Right renal cortex interstitium (tissue), 3 donors: ENCODE measurements around the gene RAB3C. TPM values are rescaled to one million over a fixed set of nuclear protein-coding genes. Genes with fewer than 3 reads are reported as not detected.

Source experiments
- DNase-seq, 3 donors: peaks; one replicate each; pipeline ENCODE4 v3.0.0-alpha.2; 2013; ENCODE audit warnings: low read depth in 3 of 3, low spot score in 2 of 3
- polyA plus RNA-seq, 3 donors: library from polyadenylated mRNA; unstranded; fragments of 120-200 nt; gene quantifications; one replicate each; pipeline ENCODE4 v1.2.1, GENCODE V29; 2013; ENCODE audit not compliant: insufficient read length in 3 of 3

The RAB3C gene
- polyA plus RNA-seq, 3 donors, result 1.9 to 4.8 (median 2.2) TPM

DNA sequence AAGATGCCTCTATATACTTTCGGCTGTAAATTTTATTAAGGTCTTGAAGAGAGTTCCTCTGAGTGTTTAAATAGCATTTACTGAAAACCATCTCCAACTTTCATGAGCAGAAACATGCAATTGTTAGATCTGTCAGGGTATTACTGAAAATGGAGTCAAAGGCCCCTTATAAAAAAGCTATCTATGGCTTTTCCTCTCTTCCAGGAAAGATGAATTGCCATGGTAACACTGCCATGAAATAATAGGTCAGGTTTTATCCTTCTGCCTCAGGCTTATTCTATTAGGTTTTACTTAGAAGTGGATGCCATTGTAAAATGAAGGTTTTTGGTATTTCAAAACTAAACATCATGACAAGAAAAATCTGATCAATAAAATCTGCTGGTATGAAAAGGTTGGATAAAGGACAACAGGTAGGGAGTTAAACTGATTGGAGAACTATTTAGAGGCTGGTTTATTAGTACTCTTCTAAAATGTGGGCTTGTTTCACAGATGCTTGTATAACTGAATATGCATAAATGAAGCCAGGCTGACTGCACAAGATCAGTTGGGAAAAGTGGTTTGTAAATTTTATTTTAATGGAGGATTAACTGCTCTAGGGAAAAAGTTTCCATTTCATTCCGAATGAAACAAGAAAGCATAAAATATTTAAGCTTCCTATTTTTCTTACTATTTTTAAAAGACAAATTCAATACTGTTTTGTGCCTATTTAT is 135.5 kb downstream of the RAB3C start:
- no peak for DNase-seq

DNA sequence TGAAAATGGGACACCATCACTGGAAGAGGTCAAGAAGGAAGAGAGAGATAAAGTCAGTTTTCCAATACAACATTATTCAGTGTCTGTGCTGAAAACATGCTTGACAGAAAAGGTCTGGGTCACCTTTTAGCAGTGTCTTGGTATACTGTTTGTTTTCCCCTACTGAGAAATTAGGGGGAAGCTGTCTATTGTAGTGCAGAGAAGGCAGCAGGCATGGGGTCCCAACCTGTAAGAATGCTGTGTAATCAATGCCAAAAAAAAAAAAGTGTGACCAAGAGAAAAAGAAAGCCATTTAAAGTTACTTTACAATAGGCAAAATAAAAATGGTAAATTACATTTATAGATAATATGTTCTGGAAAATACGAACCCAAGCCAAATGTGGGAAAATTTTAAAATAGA is 139.3 kb downstream of the RAB3C start:
- DNase-seq, result no peak

GRCh38 chr5:58724992-58725391 is 142.1 kb downstream of the RAB3C start:
- DNase-seq, result no peak

GRCh38 chr5:58731641-58732040 is 148.8 kb downstream of the RAB3C start:
- DNase-seq, result no peak

DNA sequence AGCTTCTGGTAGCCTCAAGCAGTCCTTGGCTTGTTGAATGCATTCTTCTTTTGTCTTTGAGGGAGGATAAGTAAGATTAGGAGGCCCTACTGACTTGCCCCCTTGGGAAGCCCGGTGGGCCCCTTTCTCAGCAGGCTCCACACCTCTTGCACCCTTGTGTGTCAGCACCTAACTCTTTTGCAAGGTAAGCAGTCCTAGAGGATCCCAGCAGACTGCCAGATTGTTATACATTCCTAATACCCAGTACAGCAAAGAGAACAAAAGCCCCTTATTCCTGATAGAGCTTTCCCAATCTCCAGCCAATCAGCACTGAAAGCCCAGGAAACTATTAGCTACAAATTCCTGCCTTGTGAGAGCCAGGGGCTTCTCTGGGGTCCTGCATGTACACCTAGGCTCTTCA is 152.8 kb downstream of the RAB3C start:
- DNase-seq, result no peak

GRCh38 chr5:58736214-58736613 is 153.3 kb downstream of the RAB3C start:
- DNase-seq, result no peak

DNA sequence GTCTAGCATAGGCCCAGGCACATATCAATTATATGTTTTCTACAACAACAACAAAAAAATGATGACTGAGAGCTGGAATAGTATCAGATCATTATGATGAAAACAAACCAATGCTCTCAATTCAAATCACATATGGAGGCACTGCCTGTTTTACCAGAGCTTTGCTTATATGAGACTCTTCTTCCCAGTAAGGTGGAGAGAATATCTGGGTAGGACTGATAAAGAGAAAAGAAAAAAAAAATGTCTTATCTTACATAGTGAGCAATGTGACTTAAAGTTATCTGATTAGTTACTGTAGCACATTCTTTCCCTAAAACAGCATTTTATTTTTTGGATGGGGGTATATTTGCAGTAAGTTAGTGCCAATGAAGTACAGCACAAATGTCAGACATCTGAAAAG is 154.8 kb downstream of the RAB3C start:
- no peak for DNase-seq

DNA sequence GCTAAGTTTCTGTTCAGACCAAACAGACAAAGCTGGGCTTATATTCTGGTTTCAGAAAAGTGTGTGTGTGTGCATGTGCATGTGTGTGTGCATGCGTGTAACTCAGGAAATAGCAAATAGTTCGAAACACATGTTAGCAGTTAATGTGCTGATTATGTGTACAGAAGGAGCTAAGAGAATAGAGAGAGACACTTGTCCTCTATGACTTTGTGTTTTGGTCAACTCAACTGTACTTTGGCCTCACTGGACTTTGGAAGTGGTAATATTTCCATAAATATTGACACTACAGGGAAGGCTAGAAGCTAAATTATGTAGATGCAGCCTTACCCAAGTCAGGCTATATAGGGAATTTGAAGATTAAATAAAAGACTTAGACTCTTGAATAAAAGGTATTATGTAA is 155.5 kb downstream of the RAB3C start:
- DNase-seq, result no peak

DNA sequence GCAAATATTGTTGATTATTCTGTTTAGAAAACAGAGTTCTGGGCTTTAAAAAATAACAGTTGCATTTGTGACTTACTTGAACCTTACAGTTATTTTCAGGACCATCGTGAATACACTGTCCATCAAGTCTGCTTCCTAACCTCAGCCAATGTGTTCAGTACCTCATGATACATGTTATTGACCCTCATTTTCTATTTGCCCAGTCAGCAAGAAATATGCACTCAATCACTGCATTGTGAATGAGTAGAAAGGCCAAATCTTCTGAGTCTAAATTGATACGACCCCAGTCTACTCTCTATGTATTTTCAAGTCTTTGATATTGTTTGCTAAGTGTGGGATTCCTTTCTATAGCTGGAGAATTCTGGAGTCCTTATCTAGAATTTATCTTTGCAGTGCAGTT is 156.2 kb downstream of the RAB3C start:
- no peak for DNase-seq

- DNase-seq, result no peak
These were observed 158.1 kb downstream of the RAB3C start for GRCh38 chr5:58740956-58741355.

DNA sequence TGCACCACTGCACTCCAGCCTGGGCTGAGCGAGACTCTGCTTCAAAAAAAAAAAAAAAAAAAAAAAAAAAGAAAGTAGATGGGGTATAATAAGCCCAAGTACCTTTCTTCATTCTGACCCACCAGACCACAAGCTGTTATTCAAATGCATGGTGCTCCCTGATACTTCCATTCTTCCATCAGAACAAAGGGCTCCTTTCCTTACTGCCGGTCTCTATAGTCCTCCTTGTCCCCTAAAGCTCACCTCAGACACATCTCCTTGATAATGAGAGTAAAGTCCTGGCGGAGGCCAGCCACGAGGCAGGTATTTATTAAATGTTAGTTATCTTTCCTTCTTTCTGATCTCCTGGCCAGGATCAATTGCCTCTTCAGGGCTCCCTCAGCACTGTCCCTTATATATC is 162.5 kb downstream of the RAB3C start:
- DNase-seq, result no peak

DNA sequence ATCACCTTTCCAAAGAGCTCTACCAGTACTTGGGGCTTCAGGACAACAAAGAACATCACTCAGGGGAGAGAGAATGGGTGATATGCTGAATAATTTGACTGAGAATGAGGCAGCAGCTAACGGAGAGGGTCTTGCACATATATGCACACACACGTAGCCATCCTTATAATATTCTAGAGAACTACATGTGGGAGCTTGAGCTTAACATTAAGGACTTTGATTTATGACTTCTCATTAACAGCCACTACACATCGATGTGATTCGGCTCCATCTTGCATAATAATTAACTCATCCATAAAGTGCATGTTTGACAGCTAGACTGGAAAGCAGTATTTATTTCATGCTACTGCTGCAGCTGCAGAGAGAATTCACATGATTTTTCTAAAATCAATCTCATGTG is 163.4 kb downstream of the RAB3C start:
- no peak for DNase-seq

- DNase-seq, result no peak
These were observed 167.2 kb downstream of the RAB3C start for GRCh38 chr5:58750036-58750435.

DNA sequence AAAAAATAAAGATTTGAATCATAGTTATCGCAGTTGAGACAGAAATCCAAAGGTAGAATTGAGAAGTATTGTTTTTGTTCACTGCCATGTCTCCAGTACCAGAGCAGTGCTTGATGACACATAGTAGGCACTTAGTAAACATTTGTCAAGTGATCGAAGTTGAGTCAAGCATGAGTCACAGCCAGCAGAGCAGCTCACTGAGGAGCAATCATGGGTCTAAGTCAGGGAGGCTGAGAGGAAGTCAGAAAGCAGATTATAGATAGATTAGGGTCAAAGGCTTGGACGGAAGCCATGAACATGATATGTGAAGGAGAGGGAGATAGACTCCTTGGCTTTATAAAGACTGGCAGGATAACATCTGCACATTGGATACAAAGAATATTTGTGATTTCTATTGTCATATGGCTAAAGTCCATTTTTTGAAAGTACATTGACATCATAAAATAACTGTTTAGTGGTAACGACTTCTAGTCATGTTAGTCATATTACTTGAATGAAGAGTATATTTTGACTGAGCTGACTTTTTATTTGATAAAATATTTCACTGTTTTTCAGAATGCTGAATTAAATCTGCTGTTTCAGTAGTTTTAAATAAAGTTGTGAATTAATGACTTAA is 168.5 kb downstream of the RAB3C start:
- no peak for DNase-seq

DNA sequence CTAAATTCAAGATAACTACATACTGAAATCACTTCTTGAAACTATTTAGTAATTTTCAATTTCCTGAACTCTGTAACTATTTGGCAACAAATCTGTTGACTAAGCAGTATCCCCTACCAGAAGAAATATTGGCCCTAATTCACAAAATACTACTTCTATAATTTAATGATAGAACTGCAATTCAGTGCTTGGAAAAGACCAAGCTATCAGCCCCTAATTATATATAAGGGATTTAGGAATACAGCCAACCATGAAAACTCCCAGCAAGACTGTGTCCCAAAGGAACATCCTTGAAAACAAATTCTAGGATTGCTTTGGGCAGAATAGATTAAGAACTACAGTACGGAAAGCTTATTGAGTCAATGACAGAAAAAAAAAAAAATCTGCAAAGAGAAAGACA is 169.2 kb downstream of the RAB3C start:
- no peak for DNase-seq

DNA sequence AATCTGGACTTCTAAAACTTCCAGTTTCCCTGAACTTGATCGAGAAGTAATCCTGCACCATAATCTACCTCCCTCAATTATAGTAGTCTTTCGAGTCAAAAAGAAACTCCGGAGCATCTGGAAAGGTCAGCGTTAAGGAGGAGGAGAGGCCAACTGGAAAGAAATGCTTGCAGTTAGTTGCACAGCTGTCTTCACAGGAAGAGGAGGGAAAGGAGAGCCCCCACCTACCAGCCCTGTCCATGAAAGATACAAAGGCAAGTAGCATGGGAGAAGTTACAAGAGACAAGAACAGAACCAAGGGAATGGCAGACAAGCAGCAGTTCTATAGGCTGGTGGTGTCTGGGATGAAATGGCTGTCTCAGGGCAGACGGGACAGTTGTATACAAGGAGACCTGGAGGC is 170.6 kb downstream of the RAB3C start:
- DNase-seq, result no peak

DNA sequence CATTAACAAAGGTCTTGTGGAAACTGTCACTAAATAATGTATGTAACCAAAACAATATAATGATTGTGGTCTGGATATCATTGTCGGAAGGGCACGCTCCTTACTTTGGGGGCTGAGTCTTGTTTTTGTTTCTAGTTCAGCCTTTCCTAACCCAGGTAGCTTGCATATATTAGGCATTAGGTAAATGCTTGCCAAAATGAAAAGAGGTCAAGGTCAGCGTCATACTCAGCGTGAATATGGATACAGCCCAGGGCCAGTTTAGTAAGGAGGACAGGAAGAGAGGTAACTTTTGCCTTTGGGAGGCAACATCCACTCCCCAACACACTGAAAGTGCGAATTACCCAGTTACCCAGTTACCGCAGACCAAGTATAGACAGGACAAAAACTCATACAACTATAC is 171.4 kb downstream of the RAB3C start:
- no peak for DNase-seq

DNA sequence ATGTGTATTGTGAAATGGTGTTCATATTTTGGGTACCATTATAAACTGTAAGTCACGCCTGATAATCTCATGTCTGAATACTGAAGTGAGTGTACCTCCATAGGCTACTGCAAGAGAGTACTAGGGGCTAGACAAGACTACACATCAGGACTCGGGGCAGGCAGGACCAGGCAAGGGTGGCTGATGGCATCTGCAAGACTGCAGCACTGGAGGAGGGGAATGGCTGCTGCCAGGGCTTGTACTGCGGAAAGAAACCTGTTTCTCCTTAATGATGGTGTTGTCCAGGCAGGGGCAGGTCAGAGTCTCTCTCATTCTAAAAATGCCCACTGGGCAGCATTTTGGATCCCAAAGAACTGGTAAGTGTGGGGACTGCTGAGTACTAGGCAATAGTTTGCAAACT is 172.5 kb downstream of the RAB3C start:
- no peak for DNase-seq

- no peak for DNase-seq
These were observed 176.9 kb downstream of the RAB3C start for GRCh38 chr5:58759745-58760144.

GRCh38 chr5:58760222-58760621 is 177.3 kb downstream of the RAB3C start:
- DNase-seq, result no peak

DNA sequence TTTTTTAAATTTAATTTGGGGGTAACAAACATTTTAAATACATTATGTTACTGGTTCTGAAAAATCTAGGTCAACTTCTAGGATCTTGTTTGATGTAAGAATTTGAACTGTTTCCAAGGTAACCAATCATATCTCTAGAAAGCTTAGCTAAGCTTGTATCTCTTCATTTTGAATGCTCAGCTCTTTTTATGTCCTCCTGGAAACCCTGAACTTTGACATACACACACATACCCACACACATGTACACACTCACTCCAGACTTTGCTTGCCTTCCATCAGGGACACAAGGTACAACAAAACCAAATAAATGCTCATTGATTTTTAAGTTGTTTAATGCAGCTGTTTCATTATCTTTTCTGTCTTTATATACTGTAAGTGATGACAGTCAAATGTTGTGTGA is 178.5 kb downstream of the RAB3C start:
- DNase-seq, result no peak

DNA sequence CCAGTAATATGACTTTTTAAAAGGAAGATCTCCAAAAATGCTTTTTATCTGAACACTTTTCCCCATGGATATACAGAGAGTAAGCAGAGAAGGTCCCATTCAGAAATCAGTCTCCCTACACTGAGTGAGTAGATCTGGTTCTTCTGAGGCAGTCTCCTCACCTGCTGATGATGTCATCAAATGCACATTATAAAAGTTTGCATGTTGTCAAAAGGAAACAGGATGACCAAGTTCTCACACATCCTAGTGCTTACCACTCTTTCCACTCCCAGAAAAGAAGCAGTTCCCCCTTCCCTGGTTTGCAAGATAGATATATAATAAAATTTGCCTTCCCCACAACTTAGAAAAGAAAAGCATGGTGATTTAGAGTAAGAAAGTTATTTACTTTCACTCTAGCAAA is 180.5 kb downstream of the RAB3C start:
- no peak for DNase-seq

- no peak for DNase-seq
These were observed 181.3 kb downstream of the RAB3C start for GRCh38 chr5:58764199-58764598.
